ENCODE results near the gene HSD17B14. TPM values are rescaled to one million over a fixed set of nuclear protein-coding genes. Genes with fewer than 3 reads are reported as not detected.
A peak's percentile ranks its signal among the peaks of the same experiment; 100 is the strongest.

Gene HSD17B14
- total RNA-seq, 1 experiment from 2014 or later = 3.9 TPM

DNA sequence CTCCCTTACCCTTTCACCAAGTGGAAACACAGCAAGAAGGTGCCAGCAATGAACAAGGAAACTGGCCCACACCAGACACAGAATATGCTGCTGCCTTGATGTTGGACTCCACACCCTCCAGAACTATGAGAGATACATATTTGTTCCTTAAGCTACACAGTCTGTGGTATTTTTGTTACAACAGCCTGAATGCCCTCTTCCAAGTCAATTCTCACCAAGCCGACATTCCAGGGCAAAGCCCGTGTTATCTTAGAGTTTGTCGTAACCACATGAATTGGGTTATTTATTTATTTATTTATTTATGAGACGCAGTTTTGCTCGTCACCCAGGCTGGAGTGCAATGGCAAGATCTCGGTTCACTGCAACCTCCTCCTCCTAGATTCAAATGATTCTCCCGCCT, 66.0 kb downstream of the HSD17B14 start:
- peak overlapping the region; percentile 84 for H3K4me2 ChIP-seq (ENCODE audit: low read length)
- peak overlapping the region; percentile 74 for H3K27ac ChIP-seq (ENCODE audit: low read depth, low read length)
- H3K9ac ChIP-seq (ENCODE audit: low read length) = peak overlapping the region; percentile 74
- no peak overlapping the region for H2AFZ ChIP-seq (ENCODE audit: low read depth, low read length, poor library complexity, severe bottlenecking)
- BruUV-seq (replicated peaks) = no TSS peak
- no peak for DNase-seq (ENCODE audit: low read depth, low spot score)
- H3K79me2 ChIP-seq (ENCODE audit: insufficient read depth, low read length) = no peaks in the 10 kb centered on the region
- no peaks in the 10 kb centered on the region for H3K9me3 ChIP-seq (ENCODE audit: control insufficient read depth in 1 of 2, insufficient read depth in 1 of 2, low read depth in 1 of 2, low read length in 2 of 2)
- peak overlapping the region; percentile 53 to 64 for H3K4me3 ChIP-seq (replicated peaks in 1 of 2; ENCODE audit: low read depth in 1 of 2, low read length in 2 of 2)
- H3K27me3 ChIP-seq (ENCODE audit: insufficient read depth, low read length) = no peaks in the 10 kb centered on the region
- TF ChIP-seq JUND (IDR thresholded peaks at IDR 0.05) (no peak), EGR1 (IDR thresholded peaks at IDR 0.05; ENCODE audit: low read depth) (no peak), RAD21 (IDR thresholded peaks at IDR 0.05; ENCODE audit: low read depth) (no peak), FOSL1 (IDR thresholded peaks at IDR 0.05; ENCODE audit: low read depth) (no peak), POLR2A (IDR thresholded peaks at IDR 0.05; ENCODE audit: borderline replicate concordance, extremely low read depth, insufficient read depth, insufficient read length) (no peak), EZH2phosphoT487 (IDR thresholded peaks at IDR 0.05; ENCODE audit: borderline replicate concordance) (no peak), SIN3A (IDR thresholded peaks at IDR 0.05; ENCODE audit: low read depth) (no peak), ELF1 (IDR thresholded peaks at IDR 0.05; ENCODE audit: borderline replicate concordance, low read depth) (no peak), ZNF274 (IDR thresholded peaks at IDR 0.05; ENCODE audit: low read depth, low read length) (no peak), POLR2AphosphoS5 (IDR thresholded peaks at IDR 0.05; ENCODE audit: low read depth, low read length) (no peak), TCF7L2 (IDR thresholded peaks at IDR 0.05; ENCODE audit: borderline replicate concordance, extremely low read depth, insufficient read depth, insufficient read length) (no peak), CEBPB (IDR thresholded peaks at IDR 0.05; ENCODE audit: low read depth) (no peak)
- TF ChIP-seq, protein P1, sequence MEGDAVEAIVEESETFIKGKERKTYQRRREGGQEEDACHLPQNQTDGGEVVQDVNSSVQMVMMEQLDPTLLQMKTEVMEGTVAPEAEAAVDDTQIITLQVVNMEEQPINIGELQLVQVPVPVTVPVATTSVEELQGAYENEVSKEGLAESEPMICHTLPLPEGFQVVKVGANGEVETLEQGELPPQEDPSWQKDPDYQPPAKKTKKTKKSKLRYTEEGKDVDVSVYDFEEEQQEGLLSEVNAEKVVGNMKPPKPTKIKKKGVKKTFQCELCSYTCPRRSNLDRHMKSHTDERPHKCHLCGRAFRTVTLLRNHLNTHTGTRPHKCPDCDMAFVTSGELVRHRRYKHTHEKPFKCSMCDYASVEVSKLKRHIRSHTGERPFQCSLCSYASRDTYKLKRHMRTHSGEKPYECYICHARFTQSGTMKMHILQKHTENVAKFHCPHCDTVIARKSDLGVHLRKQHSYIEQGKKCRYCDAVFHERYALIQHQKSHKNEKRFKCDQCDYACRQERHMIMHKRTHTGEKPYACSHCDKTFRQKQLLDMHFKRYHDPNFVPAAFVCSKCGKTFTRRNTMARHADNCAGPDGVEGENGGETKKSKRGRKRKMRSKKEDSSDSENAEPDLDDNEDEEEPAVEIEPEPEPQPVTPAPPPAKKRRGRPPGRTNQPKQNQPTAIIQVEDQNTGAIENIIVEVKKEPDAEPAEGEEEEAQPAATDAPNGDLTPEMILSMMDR (IDR thresholded peaks at IDR 0.05 in 2 of 3, conservative IDR thresholded peaks at IDR 0.05 in 1 of 3; ENCODE audit: borderline replicate concordance in 1 of 3, insufficient read depth in 1 of 3, low read depth in 2 of 3, low read length in 2 of 3) = no peak
- TF ChIP-seq, protein P2, sequence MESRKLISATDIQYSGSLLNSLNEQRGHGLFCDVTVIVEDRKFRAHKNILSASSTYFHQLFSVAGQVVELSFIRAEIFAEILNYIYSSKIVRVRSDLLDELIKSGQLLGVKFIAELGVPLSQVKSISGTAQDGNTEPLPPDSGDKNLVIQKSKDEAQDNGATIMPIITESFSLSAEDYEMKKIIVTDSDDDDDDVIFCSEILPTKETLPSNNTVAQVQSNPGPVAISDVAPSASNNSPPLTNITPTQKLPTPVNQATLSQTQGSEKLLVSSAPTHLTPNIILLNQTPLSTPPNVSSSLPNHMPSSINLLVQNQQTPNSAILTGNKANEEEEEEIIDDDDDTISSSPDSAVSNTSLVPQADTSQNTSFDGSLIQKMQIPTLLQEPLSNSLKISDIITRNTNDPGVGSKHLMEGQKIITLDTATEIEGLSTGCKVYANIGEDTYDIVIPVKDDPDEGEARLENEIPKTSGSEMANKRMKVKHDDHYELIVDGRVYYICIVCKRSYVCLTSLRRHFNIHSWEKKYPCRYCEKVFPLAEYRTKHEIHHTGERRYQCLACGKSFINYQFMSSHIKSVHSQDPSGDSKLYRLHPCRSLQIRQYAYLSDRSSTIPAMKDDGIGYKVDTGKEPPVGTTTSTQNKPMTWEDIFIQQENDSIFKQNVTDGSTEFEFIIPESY (IDR thresholded peaks at IDR 0.05; ENCODE audit: extremely low read depth, insufficient replicate concordance, low read length) = no peak
- TF ChIP-seq, protein P3, sequence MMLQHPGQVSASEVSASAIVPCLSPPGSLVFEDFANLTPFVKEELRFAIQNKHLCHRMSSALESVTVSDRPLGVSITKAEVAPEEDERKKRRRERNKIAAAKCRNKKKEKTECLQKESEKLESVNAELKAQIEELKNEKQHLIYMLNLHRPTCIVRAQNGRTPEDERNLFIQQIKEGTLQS (IDR thresholded peaks at IDR 0.05) = no peak
- no peaks in the 10 kb centered on the region for H3K36me3 ChIP-seq (ENCODE audit: control insufficient read depth in 1 of 2, insufficient read depth in 2 of 2, low read length in 2 of 2)
- ChIA-PET CTCF (interaction anchor here (1.1 kb wide), 1 partner anchor 18 kb away, joined by 3 read pairs; no protein-coding TSS in a partner anchor), POLR2A (interaction anchor here (0.9 to 1.3 kb wide), 3 partner anchors 75 to 124 kb away, joined by 3 to 5 read pairs (median 3); partner anchors contain the start of genes CA11, FUT2 and PPP1R15A), RAD21 (ENCODE audit: low non-redundant PET in 1 of 2, low total read pairs in 2 of 2, uncharacterized antibody in 2 of 2, unreplicated experiment in 2 of 2) (no interaction called here)
- H3K4me1 ChIP-seq (ENCODE audit: control insufficient read depth in 1 of 2, insufficient read depth in 2 of 2, low read length in 2 of 2) = peaks cover 12 to 30% of the 10 kb centered on the region in 2 experiments
- ATAC-seq = peak; percentile 71
- no peaks in the 10 kb centered on the region for H4K20me1 ChIP-seq (ENCODE audit: insufficient read depth)
- intact Hi-C loops (cut with micrococcal nuclease) = no loop called here
- H3K9me2 ChIP-seq (ENCODE audit: insufficient read depth) = no peaks in the 10 kb centered on the region

Measured in HCT116 (cell line).